H9 (cell line): ENCODE data around the gene PLEK. TPM values are rescaled to one million over a fixed set of nuclear protein-coding genes. Genes with fewer than 3 reads are reported as not detected.

Experiments
- DNase-seq: peaks from one replicate; pipeline ENCODE4 v3.0.0-alpha.2; 2017
- H2AFZ ChIP-seq: one replicate; pipeline ENCODE4 v1.6.1; 2013; ENCODE audit warnings: mild to moderate bottlenecking, low read length, control low read depth, moderate library complexity
- H2AK5ac ChIP-seq: 2 replicates; pipeline ENCODE4 v1.6.1; 2013; ENCODE audit warnings: low read length, control low read depth, mixed read lengths; ENCODE audit not compliant: insufficient read length
- H2BK120ac ChIP-seq: one replicate; pipeline ENCODE4 v1.6.1; 2013; ENCODE audit warnings: low read depth, mild to moderate bottlenecking, low read length, control low read depth, inconsistent platforms; ENCODE audit not compliant: poor library complexity, severe bottlenecking
- H2BK12ac ChIP-seq: 2 replicates; pipeline ENCODE4 v1.6.1; 2013; ENCODE audit warnings: low read length, control low read depth, mixed read lengths, low read depth; ENCODE audit not compliant: insufficient read length
- H2BK15ac ChIP-seq: 2 replicates; pipeline ENCODE4 v1.6.1; 2013; ENCODE audit warnings: low read depth, low read length, control low read depth
- H2BK20ac ChIP-seq: one replicate; pipeline ENCODE4 v1.6.1; 2013; ENCODE audit warnings: low read depth, mild to moderate bottlenecking, low read length, control low read depth, inconsistent platforms; ENCODE audit not compliant: poor library complexity, severe bottlenecking
- H2BK5ac ChIP-seq: 2 replicates; pipeline ENCODE4 v1.6.1; 2013; ENCODE audit warnings: low read length, control low read depth, mixed read lengths; ENCODE audit not compliant: insufficient read length
- H3K14ac ChIP-seq: 2 replicates; pipeline ENCODE4 v1.6.1; 2013; ENCODE audit warnings: low read length, control low read depth; ENCODE audit not compliant: insufficient read depth
- H3K18ac ChIP-seq: 2 replicates; pipeline ENCODE4 v1.6.1; 2013; ENCODE audit warnings: low read depth, mild to moderate bottlenecking, mixed read lengths, low read length, control low read depth; ENCODE audit not compliant: insufficient read length
- H3K23ac ChIP-seq: 2 replicates; pipeline ENCODE4 v1.6.1; 2013; ENCODE audit warnings: low read length, control low read depth, mixed read lengths, low read depth; ENCODE audit not compliant: insufficient read length
- H3K23me2 ChIP-seq: 2 replicates; pipeline ENCODE4 v1.6.1; 2013; ENCODE audit warnings: low read depth, mild to moderate bottlenecking, mixed read lengths, low read length, control low read depth; ENCODE audit not compliant: insufficient read length, poor library complexity, severe bottlenecking
- H3K27ac ChIP-seq: 2 replicates; pipeline ENCODE4 v1.5.1; 2013; ENCODE audit warnings: low read length, control low read depth, mixed read lengths, low read depth; ENCODE audit not compliant: insufficient read length
- H3K27me3 ChIP-seq: 2 replicates; pipeline ENCODE4 v1.6.1; 2013; ENCODE audit warnings: low read length, control low read depth, inconsistent platforms; ENCODE audit not compliant: insufficient read depth
- H3K4ac ChIP-seq: 2 replicates; pipeline ENCODE4 v1.6.1; 2013; ENCODE audit warnings: low read depth, mild to moderate bottlenecking, control low read depth, inconsistent platforms, low read length, moderate library complexity
- H3K4me1 ChIP-seq: 2 replicates; pipeline ENCODE4 v1.6.1; 2013; ENCODE audit warnings: low read length, control low read depth, inconsistent platforms; ENCODE audit not compliant: insufficient read depth
- H3K4me2 ChIP-seq: 2 replicates; pipeline ENCODE4 v1.6.1; 2013; ENCODE audit warnings: low read length, control low read depth, mixed read lengths; ENCODE audit not compliant: insufficient read length, insufficient read depth
- H3K56ac ChIP-seq: 2 replicates; pipeline ENCODE4 v1.6.1; 2013; ENCODE audit warnings: low read depth, mild to moderate bottlenecking, mixed read lengths, low read length, control low read depth; ENCODE audit not compliant: insufficient read length
- H3K79me1 ChIP-seq: 2 replicates; pipeline ENCODE4 v1.6.1; 2013; ENCODE audit warnings: low read depth, mild to moderate bottlenecking, moderate library complexity, low read length, control low read depth, inconsistent platforms; ENCODE audit not compliant: insufficient read depth, poor library complexity, severe bottlenecking
- H3K79me2 ChIP-seq: 2 replicates; pipeline ENCODE4 v1.6.1; 2013; ENCODE audit warnings: low read length, control low read depth, inconsistent platforms; ENCODE audit not compliant: insufficient read depth
- H3K9ac ChIP-seq: 2 replicates; pipeline ENCODE4 v1.6.1; 2013; ENCODE audit warnings: low read length, control low read depth, mixed read lengths; ENCODE audit not compliant: insufficient read length; ENCODE audit errors: extremely low read depth
- H3K9me3 ChIP-seq: one replicate; pipeline ENCODE4 v1.6.1; 2013; ENCODE audit warnings: low read depth, low read length, inconsistent platforms; ENCODE audit not compliant: control insufficient read depth
- H3T11ph ChIP-seq: one replicate; pipeline ENCODE4 v1.6.1; 2013; ENCODE audit warnings: mild to moderate bottlenecking, low read length, control low read depth, inconsistent platforms
- H4K20me1 ChIP-seq: one replicate; pipeline ENCODE4 v1.6.1; 2013; ENCODE audit not compliant: control insufficient read depth, insufficient read length, insufficient read depth
- H4K5ac ChIP-seq: 2 replicates; pipeline ENCODE4 v1.6.1; 2013; ENCODE audit warnings: low read depth, mild to moderate bottlenecking, mixed read lengths, low read length, control low read depth; ENCODE audit not compliant: insufficient read length
- H4K8ac ChIP-seq: replicated peaks from 2 replicates; pipeline ENCODE4 v1.6.1; 2013; ENCODE audit warnings: low read length, control low read depth, mixed read lengths, low read depth; ENCODE audit not compliant: insufficient read length
- H4K91ac ChIP-seq: 2 replicates; pipeline ENCODE4 v1.6.1; 2013; ENCODE audit warnings: low read depth, mild to moderate bottlenecking, moderate library complexity, mixed read lengths, low read length, control low read depth; ENCODE audit not compliant: insufficient read length
- H3K27ac Mint-ChIP-seq, 3 experiments: 2 replicates in 2 of 3; 3 replicates in 1 of 3; pipeline ENCODE4 v1.8.0; 2020 to 2021; ENCODE audit warnings: mixed read lengths in 3 of 3, mild to moderate bottlenecking in 1 of 3, moderate library complexity in 1 of 3
- H3K27me3 Mint-ChIP-seq: 2 replicates; pipeline ENCODE4 v1.8.0; 2021; ENCODE audit warnings: low read depth, mild to moderate bottlenecking, moderate library complexity, mixed read lengths
- H3K36me3 Mint-ChIP-seq, 3 experiments: 2 replicates in 2 of 3; 3 replicates in 1 of 3; pipeline ENCODE4 v1.8.0; 2020 to 2021; ENCODE audit warnings: low read depth in 3 of 3, mixed read lengths in 3 of 3; ENCODE audit not compliant: insufficient read depth in 1 of 3
- H3K4me1 Mint-ChIP-seq, 2 experiments: 2 replicates each; pipeline ENCODE4 v1.8.0; 2020; ENCODE audit warnings: mixed read lengths in 2 of 2
- H3K4me3 Mint-ChIP-seq, 2 experiments: 2 replicates in 1 of 2; 3 replicates in 1 of 2; pipeline ENCODE4 v1.8.0; 2020 to 2021; ENCODE audit warnings: mild to moderate bottlenecking in 2 of 2, mixed read lengths in 2 of 2, moderate library complexity in 1 of 2
- H3K9me3 Mint-ChIP-seq, 2 experiments: 2 replicates in 1 of 2; 3 replicates in 1 of 2; pipeline ENCODE4 v1.8.0; 2020; ENCODE audit warnings: mild to moderate bottlenecking in 2 of 2, mixed read lengths in 2 of 2, moderate library complexity in 1 of 2
- WGBS: extraction: QIAGEN DNeasy Blood & Tissue Kit; methylation state at CpG from one replicate; pipeline ENCODE4 v1.1.7; 2013; ENCODE audit warnings: missing lambda C conversion rate, low lambda C conversion rate, mixed read lengths; ENCODE audit not compliant: insufficient read length; ENCODE audit errors: extremely low coverage; 5-methylcytosine and 5-hydroxymethylcytosine counted together
- total RNA-seq: library from RNA; stranded (reverse); gene quantifications from 2 replicates; pipeline ENCODE4 v1.2.1, GENCODE V29; 2021
- TF ChIP-seq, protein P1 (sequence below): fragments of 200-600 bp; sonication (generic); conservative IDR thresholded peaks from 3 replicates; pipeline ENCODE4 v1.8.0; 2021; ENCODE audit warnings: antibody characterized with exemption, mild to moderate bottlenecking

PLEK gene
- total RNA-seq, 1 experiment from 2014 or later, result not detected

DNA sequence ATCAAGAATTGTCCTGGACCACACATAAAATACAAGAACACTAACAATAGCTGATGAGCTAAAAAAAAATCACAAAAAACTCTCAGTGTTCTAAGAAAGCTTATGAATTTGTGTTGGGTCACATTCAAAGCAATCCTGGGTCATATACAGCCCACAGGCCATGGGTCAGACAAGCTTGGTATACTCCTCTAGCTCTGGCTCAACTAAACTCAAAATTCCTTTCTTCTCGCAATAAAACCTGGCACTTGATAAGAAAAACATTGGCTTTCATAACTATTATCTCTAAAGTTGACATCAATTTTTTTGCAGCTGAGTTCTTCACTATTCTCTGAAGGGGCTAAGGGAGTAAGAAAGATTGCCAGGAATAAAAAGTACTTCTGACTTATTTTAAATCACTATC lies 63.7 kb downstream of the PLEK start:
- Mint-ChIP-seq H3K27ac (no peak overlapping the region), H3K4me1 (peaks cover 0 to 3% of the 10 kb centered on the region in 2 experiments; a peak in 1 of 4 replicates), H3K36me3 (no peaks in the 10 kb centered on the region), H3K9me3 (no peaks in the 10 kb centered on the region; a peak in 3 of 5 replicates), H3K27me3 (no peaks in the 10 kb centered on the region), H3K4me3 (no peak overlapping the region)
- no peak overlapping the region for H2BK5ac ChIP-seq
- H3K56ac ChIP-seq, result no peak overlapping the region
- no peak overlapping the region for H3K4ac ChIP-seq
- no peak overlapping the region for H2BK12ac ChIP-seq
- TF ChIP-seq, protein P1, sequence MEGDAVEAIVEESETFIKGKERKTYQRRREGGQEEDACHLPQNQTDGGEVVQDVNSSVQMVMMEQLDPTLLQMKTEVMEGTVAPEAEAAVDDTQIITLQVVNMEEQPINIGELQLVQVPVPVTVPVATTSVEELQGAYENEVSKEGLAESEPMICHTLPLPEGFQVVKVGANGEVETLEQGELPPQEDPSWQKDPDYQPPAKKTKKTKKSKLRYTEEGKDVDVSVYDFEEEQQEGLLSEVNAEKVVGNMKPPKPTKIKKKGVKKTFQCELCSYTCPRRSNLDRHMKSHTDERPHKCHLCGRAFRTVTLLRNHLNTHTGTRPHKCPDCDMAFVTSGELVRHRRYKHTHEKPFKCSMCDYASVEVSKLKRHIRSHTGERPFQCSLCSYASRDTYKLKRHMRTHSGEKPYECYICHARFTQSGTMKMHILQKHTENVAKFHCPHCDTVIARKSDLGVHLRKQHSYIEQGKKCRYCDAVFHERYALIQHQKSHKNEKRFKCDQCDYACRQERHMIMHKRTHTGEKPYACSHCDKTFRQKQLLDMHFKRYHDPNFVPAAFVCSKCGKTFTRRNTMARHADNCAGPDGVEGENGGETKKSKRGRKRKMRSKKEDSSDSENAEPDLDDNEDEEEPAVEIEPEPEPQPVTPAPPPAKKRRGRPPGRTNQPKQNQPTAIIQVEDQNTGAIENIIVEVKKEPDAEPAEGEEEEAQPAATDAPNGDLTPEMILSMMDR, result no peak
- no peaks in the 10 kb centered on the region for H3K79me2 ChIP-seq
- no peaks in the 10 kb centered on the region for H3K79me1 ChIP-seq
- no peak overlapping the region for H3K9ac ChIP-seq
- no peaks in the 10 kb centered on the region for H3K9me3 ChIP-seq
- no peak overlapping the region for H4K91ac ChIP-seq
- no peak overlapping the region for H3T11ph ChIP-seq
- H2BK20ac ChIP-seq, result no peak overlapping the region
- no peak for DNase-seq
- no CpG with 5 or more reads among the region's 1 CpG for WGBS
- H2AFZ ChIP-seq, result no peak overlapping the region
- no peak overlapping the region for H4K8ac ChIP-seq
- no peak overlapping the region for H3K23ac ChIP-seq
- no peak overlapping the region for H3K18ac ChIP-seq
- H4K20me1 ChIP-seq, result no peaks in the 10 kb centered on the region
- H3K4me2 ChIP-seq, result no peak overlapping the region
- H3K14ac ChIP-seq, result no peak overlapping the region
- no peak overlapping the region for H3K27ac ChIP-seq
- no peak overlapping the region for H2BK15ac ChIP-seq
- no peaks in the 10 kb centered on the region for H3K23me2 ChIP-seq
- no peak overlapping the region for H2BK120ac ChIP-seq
- H3K27me3 ChIP-seq, result no peaks in the 10 kb centered on the region
- no peaks in the 10 kb centered on the region for H3K4me1 ChIP-seq
- H2AK5ac ChIP-seq, result no peak overlapping the region
- H4K5ac ChIP-seq, result no peak overlapping the region
